ENCODE measurements around the gene GATAD2A.

DNA sequence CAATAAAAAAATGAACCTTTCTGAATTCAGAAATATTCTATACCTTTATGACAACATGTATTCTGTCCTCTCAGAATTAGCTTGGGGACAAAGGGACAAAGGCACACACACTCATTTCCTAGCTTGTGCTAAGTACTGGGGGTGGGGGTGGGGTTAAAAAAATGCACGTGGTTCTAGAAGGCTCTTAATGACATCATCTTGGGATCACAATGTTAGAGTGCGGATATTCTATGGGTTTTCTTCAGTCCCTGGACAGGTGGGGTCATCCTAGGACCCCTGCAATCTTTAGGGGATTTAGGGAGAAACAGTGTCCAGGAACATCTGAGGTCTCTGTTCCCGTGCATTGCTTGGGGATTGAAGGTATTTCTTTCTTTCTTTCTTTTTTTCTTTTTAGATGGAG, 21.8 kb downstream of the GATAD2A start:
- TF ChIP-seq, protein P1, sequence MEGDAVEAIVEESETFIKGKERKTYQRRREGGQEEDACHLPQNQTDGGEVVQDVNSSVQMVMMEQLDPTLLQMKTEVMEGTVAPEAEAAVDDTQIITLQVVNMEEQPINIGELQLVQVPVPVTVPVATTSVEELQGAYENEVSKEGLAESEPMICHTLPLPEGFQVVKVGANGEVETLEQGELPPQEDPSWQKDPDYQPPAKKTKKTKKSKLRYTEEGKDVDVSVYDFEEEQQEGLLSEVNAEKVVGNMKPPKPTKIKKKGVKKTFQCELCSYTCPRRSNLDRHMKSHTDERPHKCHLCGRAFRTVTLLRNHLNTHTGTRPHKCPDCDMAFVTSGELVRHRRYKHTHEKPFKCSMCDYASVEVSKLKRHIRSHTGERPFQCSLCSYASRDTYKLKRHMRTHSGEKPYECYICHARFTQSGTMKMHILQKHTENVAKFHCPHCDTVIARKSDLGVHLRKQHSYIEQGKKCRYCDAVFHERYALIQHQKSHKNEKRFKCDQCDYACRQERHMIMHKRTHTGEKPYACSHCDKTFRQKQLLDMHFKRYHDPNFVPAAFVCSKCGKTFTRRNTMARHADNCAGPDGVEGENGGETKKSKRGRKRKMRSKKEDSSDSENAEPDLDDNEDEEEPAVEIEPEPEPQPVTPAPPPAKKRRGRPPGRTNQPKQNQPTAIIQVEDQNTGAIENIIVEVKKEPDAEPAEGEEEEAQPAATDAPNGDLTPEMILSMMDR (IDR thresholded peaks at IDR 0.05 in 4 of 5, conservative IDR thresholded peaks at IDR 0.05 in 1 of 5), result no peak
- no peak for TF ChIP-seq POLR2A (IDR thresholded peaks at IDR 0.05)
